ENCODE results near the gene RPS16. TPM values are rescaled to one million over a fixed set of nuclear protein-coding genes. Genes with fewer than 3 reads are reported as not detected.

RPS16 gene
- total and polyA plus RNA-seq, 2 of the 13 experiments (the other 11 are each of a cell fraction or from before 2014, with no cell fraction given) = 488 to 2,583 TPM

GRCh38 chr19:39397360-39398296 lies 38.1 kb downstream of the RPS16 start (continued):
- TF ChIP-seq FOXJ3 (CRISPR knock-in tag; IDR thresholded peaks at IDR 0.05; ENCODE audit: borderline replicate concordance) = peak; percentile 51; the same call in 1 of the 2 replicates
- TF ChIP-seq ZSCAN9 (CRISPR knock-in tag; IDR thresholded peaks at IDR 0.05; ENCODE audit: borderline replicate concordance) = peak; percentile 74
- no peak for TF ChIP-seq ZNF142 (CRISPR knock-in tag; IDR thresholded peaks at IDR 0.05)
- no peak for TF ChIP-seq CENPX (CRISPR knock-in tag; IDR thresholded peaks at IDR 0.05)
- no peak for TF ChIP-seq HES4 (CRISPR knock-in tag; IDR thresholded peaks at IDR 0.05; ENCODE audit: borderline replicate concordance)
- TF ChIP-seq MAX (IDR thresholded peaks at IDR 0.05) = peak; percentile 68
- TF ChIP-seq ATRX (CRISPR knock-in tag; IDR thresholded peaks at IDR 0.05; ENCODE audit: borderline replicate concordance) = no peak
- TF ChIP-seq ZNF597 (CRISPR knock-in tag; IDR thresholded peaks at IDR 0.05) = no peak
- no peak for TF ChIP-seq BCL3 (CRISPR knock-in tag; IDR thresholded peaks at IDR 0.05)
- no peak for TF ChIP-seq ZNF552 (CRISPR knock-in tag; IDR thresholded peaks at IDR 0.05; ENCODE audit: borderline replicate concordance)
- no peak for TF ChIP-seq HOXA7 (CRISPR knock-in tag; IDR thresholded peaks at IDR 0.05)
- no peak for TF ChIP-seq SETDB1 (CRISPR knock-in tag; IDR thresholded peaks at IDR 0.05; ENCODE audit: borderline replicate concordance)
- TF ChIP-seq FUBP1 (CRISPR knock-in tag; IDR thresholded peaks at IDR 0.05; ENCODE audit: borderline replicate concordance) = no peak
- TF ChIP-seq SOX6 (IDR thresholded peaks at IDR 0.05) = no peak
- peak; percentile 83 for TF ChIP-seq SOX6 (CRISPR knock-in tag; IDR thresholded peaks at IDR 0.05)
- TF ChIP-seq ZNF446 (CRISPR knock-in tag; IDR thresholded peaks at IDR 0.05) = no peak
- TF ChIP-seq CENPT (CRISPR knock-in tag; IDR thresholded peaks at IDR 0.05; ENCODE audit: low read depth) = no peak
- TF ChIP-seq STAT5B (CRISPR knock-in tag; IDR thresholded peaks at IDR 0.05) = no peak

Data from HepG2 (cell line).